ENCODE measurements around the gene MICU1.
"Not testable (repeated sequence)": the region's sequence is repeated elsewhere in the genome, so short reads cannot be mapped to it uniquely, and the experiment has no call there.

MICU1 gene

GRCh38 chr10:72557362-72557761 is 68.5 kb downstream of the MICU1 start:
- no peak for DNase-seq (ENCODE audit: low read depth)

- no peak for DNase-seq (ENCODE audit: low read depth)
These were observed 73.0 kb downstream of the MICU1 start for GRCh38 chr10:72552857-72553256.

GRCh38 chr10:72550239-72550638 is 75.6 kb downstream of the MICU1 start:
- DNase-seq (ENCODE audit: low read depth) = no peak

- no peak for DNase-seq (ENCODE audit: low read depth)
These were observed 80.3 kb downstream of the MICU1 start for GRCh38 chr10:72545546-72545945.

- not testable (repeated sequence) for DNase-seq (ENCODE audit: low read depth)
These were observed 82.0 kb downstream of the MICU1 start for GRCh38 chr10:72543855-72544254.

- DNase-seq (ENCODE audit: low read depth) = no peak
These were observed 83.5 kb downstream of the MICU1 start for GRCh38 chr10:72542396-72542815.

- DNase-seq (ENCODE audit: low read depth) = no peak
These were observed 84.5 kb downstream of the MICU1 start for GRCh38 chr10:72541337-72541736.

GRCh38 chr10:72540193-72540807 is 85.6 kb downstream of the MICU1 start:
- no peak for DNase-seq (ENCODE audit: low read depth)

GRCh38 chr10:72539137-72539536 is 86.7 kb downstream of the MICU1 start:
- DNase-seq (ENCODE audit: low read depth) = no peak

GRCh38 chr10:72525689-72526088 is 100.2 kb downstream of the MICU1 start:
- DNase-seq (ENCODE audit: low read depth) = no peak

- DNase-seq (ENCODE audit: low read depth) = no peak
These were observed 100.6 kb downstream of the MICU1 start for GRCh38 chr10:72525277-72525676.

- DNase-seq (ENCODE audit: low read depth) = no peak
These were observed 101.4 kb downstream of the MICU1 start for GRCh38 chr10:72524489-72524888.

GRCh38 chr10:72523932-72524396 is 101.9 kb downstream of the MICU1 start:
- DNase-seq (ENCODE audit: low read depth) = no peak

GRCh38 chr10:72523062-72523461 is 102.8 kb downstream of the MICU1 start:
- DNase-seq (ENCODE audit: low read depth) = no peak

GRCh38 chr10:72517244-72517643 is 108.6 kb downstream of the MICU1 start:
- DNase-seq (ENCODE audit: low read depth) = no peak

- no peak for DNase-seq (ENCODE audit: low read depth)
These were observed 110.4 kb downstream of the MICU1 start for GRCh38 chr10:72515455-72515854.

GRCh38 chr10:72513910-72514309 is 112.0 kb downstream of the MICU1 start:
- no peak for DNase-seq (ENCODE audit: low read depth)

GRCh38 chr10:72511459-72511858 is 114.4 kb downstream of the MICU1 start:
- no peak for DNase-seq (ENCODE audit: low read depth)

GRCh38 chr10:72509941-72510340 is 115.9 kb downstream of the MICU1 start:
- no peak for DNase-seq (ENCODE audit: low read depth)

- no peak for DNase-seq (ENCODE audit: low read depth)
These were observed 116.6 kb downstream of the MICU1 start for GRCh38 chr10:72509206-72509799.

- no peak for DNase-seq (ENCODE audit: low read depth)
These were observed 117.8 kb downstream of the MICU1 start for GRCh38 chr10:72508033-72508432.

- no peak for DNase-seq (ENCODE audit: low read depth)
These were observed 119.4 kb downstream of the MICU1 start for GRCh38 chr10:72506474-72506873.

- DNase-seq (ENCODE audit: low read depth) = no peak
These were observed 120.4 kb downstream of the MICU1 start for GRCh38 chr10:72505435-72505834.

Measured in stimulated activated CD8-positive, alpha-beta memory T cell treated with anti-CD3 and anti-CD28 coated beads, Interleukin-12 subunit alpha, Interleukin-12 subunit beta, amount 100 ng/mL, for 4 hours (primary cell).